ENCODE results near the gene FAM114A1.

- TF ChIP-seq SIN3A (IDR thresholded peaks at IDR 0.05; ENCODE audit: borderline replicate concordance, insufficient read depth, low read length) = no peak
- no peak for TF ChIP-seq TAF1 (IDR thresholded peaks at IDR 0.05; ENCODE audit: borderline replicate concordance, insufficient read depth, low read length)
- no peak for TF ChIP-seq POLR2AphosphoS5 (IDR thresholded peaks at IDR 0.05; ENCODE audit: low read depth, low read length)
- TF ChIP-seq REST (IDR thresholded peaks at IDR 0.05; ENCODE audit: insufficient read depth in 1 of 2, low read depth in 2 of 2, low read length in 2 of 2) = no peak
- no peak for TF ChIP-seq FOXP2 (optimal IDR thresholded peaks at IDR 0.05; ENCODE audit: borderline replicate concordance, extremely low read depth, extremely low read length, insufficient read depth)
These were observed 61.4 kb downstream of the FAM114A1 start for GRCh38 chr4:38928974-38929373.
